NCI-H69 (cell line): ENCODE results near the gene DNAH8.
"Not testable (repeated sequence)": the region's sequence is repeated elsewhere in the genome, so short reads cannot be mapped to it uniquely, and the experiment has no call there.

Source experiments
- DNase-seq: peaks from one replicate; lab custom pipeline; 2025; lab: John Stamatoyannopoulos, UW

DNAH8 gene

DNA sequence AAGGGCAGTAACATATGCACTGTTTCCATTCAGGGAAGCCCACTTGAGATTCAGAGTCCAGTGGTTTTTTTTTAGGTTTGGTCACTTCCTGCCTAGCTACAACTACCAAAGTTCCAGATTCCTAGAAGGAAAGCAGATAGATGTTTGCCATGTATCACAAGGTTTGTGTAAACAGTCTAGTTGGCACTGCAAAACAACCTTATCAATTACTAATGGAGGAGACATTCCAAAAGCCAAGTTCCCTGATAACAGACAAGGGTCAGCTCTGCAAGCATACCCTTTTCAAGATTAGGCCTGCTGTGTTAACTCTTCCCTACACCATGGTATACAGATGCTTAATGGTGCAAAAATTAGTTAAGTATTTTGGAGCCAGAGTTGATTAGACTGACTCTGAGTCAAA, 192.2 kb downstream of the DNAH8 start:
- DNase-seq = no peak

GRCh38 chr6:38909015-38909730, 194.1 kb downstream of the DNAH8 start:
- no peak for DNase-seq

DNA sequence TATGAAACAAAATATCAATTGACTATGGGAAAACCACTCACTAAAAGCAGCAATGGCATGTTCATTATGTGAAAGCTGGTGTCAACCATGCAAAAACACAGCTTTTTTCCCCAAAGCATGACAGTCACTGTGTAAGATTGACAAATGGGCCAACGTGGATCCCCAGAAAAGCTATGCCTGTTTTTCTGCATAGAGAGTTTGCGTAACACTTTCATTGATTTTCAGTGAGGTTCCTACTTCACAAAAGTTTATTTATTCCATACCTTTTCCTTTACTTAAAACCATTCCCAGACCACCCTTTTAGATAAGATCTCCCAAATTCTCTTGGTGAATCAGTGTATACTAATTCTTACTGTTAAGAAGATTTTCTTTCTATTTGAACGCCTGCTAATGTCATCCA, 195.1 kb downstream of the DNAH8 start:
- no peak for DNase-seq

DNA sequence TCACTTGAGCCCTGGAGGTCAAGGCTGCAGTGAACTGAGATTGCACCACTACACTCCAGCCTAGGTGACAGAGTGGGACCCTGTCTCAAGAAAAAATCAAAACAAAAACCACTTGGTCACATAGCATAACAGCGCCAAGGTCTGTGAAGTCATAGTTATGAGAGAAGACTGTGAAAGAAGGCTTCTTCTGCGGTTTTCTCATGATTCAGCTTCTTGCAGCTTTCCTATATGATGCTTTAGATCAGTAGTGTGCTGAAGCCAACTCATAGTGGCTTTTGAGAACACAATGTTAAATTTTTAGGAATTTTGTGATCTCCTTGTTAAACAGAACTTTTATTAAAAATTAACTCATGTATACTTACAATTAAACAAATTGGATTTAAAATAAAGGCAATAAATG, 197.3 kb downstream of the DNAH8 start:
- no peak for DNase-seq

GRCh38 chr6:38915205-38915925, 200.3 kb downstream of the DNAH8 start:
- DNase-seq = no peak

DNA sequence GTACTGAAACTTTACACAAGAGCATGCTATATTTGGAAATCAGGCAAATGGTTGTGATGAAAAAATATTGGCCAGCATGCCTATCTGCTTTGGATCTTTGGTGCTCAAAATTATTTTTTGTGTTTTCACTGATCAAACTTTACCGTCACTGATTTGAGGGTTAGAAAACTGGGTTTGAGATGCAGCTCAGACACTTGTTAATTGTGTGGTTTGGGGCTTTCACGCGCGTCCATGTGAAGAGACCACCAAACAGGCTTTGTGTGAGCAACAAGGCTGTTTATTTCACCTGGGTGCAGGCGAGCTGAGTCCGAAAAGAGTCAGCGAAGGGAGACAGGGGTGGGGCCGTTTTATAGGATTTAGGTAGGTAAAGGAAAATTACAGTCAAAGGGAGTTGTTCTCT, 206.4 kb downstream of the DNAH8 start:
- not testable (repeated sequence) for DNase-seq

DNA sequence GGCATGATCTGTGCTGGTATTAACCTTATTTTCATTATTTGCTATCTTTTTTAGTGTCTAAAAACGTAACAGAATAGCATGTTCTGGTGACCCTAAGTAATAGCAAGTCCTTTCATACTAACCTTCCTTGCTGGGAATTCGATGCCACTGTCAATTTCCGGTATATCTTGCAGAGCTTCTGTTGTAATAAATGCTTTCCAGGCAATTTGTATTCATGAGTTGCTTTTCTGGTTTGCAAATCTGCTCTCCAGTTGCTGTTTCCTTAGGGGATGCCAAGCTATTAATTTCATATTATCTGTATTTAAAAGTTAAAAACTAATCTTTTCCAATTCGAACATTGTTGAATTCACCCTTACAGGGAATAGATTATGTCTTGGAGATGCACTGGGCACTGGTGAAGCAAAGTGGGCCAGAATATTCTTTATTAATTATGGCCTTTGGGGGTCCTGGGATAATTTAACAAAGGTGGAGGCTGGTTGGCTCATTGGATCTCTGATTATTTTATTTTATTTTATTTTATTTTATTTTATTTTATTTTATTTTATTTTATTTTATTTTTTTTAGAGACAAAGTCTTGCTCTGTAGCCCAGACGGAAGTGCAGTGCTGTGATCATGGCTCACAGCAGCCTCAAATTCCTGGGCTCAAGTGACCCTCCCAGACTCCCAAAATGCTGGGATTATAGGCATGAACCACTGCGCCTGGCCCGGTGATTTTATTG, 209.8 kb downstream of the DNAH8 start:
- no peak for DNase-seq

- DNase-seq = no peak
Observed at GRCh38 chr6:38929560-38929959, 214.4 kb downstream of the DNAH8 start.

DNA sequence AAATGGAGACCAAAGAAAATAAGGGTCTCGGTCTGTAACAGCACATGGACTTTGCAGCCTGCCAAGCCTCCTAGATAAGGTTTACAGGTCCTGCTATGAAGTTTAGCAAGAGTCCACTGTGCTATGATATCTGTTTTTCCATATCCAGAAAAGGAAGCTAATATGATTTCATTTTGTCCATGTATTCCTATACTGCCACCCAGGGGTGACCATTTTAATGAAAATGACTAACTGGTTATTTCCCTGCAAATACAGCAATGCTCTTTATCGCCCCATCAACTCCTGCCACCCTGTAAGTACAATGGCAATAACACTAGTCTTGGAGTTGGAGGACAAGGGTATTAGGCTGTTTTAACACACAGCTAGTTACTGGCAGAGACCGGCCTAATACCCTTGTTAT, 218.3 kb downstream of the DNAH8 start:
- no peak for DNase-seq

DNA sequence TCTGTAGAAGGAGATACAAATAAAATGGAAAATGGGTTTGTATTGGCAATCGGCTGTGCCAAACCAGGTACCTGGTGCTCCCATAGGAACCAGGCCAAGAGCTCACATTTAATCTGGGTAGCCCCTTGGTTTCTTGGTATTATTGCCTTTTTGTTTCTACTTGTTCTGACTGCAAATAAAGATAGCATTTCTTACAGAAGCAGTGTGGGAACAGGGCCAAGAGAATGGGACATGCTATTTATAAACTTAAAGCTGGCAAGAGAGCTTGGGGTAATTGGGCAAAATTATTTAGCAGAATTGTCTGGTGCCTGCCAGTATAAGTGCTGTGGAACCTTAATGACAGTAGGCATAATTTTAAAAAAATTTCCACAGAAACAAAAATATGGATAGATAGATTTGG, 219.9 kb downstream of the DNAH8 start:
- no peak for DNase-seq

- no peak for DNase-seq
Observed at GRCh38 chr6:38937839-38938613, 222.9 kb downstream of the DNAH8 start.

DNA sequence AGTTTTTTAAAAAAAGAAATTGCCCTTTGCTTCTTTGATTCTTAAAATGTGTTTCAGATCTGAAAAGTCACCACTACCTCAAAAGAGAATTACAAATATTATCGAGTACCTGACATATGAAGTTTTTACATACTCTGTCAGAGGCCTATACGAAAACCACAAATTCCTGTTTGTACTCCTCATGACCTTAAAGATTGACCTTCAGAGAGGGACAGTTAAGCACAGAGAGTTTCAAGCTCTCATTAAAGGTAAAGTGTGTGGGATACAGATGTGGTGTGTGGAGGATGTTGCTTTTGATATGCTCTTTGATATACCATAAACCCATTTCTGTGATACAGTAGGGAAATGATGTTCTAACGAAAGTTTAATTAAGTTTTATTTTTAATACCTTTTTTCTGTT, 223.6 kb downstream of the DNAH8 start:
- DNase-seq = no peak

DNA sequence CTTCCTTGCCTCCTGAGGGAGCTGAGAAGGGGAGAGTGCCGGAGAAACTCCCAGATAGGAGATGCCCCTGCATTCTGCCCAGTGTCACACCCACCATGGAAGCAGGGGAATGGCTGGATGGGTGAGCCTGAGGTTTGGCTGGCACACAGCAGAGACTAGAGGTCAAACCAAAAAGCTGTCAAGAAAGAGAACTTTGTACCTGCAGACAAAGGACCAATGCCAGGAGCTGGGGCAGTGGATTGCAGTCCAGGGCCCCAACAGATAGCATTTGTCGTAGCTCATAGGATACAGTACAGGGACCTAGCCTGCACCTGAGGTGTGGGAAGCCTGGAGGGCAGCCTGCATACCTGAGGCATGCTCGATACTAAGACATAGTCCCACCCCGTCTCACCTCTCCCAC, 227.3 kb downstream of the DNAH8 start:
- DNase-seq = no peak

DNA sequence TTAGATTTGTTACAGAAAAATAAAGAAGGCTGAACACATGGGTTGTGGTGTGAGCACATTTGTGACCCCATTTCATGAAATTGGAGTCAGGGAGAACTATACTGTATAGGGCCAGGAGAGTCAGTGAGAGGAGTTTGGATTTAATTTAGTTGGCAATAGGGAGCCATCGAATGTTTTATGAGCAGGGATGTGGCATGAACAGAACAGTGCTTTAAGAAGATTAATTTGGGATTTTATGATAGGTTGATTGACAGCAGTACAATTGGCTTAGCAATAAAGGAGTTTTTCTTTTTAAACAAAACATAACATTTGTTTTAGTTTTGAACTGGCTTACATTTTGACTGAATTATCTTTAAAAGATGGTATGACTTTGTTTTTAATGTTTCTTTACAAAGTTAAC, 227.9 kb downstream of the DNAH8 start:
- DNase-seq = no peak

GRCh38 chr6:38943964-38944363, 228.9 kb downstream of the DNAH8 start:
- no peak for DNase-seq

- DNase-seq = no peak
Observed at GRCh38 chr6:38944655-38945279, 229.7 kb downstream of the DNAH8 start.

GRCh38 chr6:38955861-38956260, 240.8 kb downstream of the DNAH8 start:
- DNase-seq = no peak

GRCh38 chr6:38957426-38957825, 242.3 kb downstream of the DNAH8 start:
- no peak for DNase-seq

DNA sequence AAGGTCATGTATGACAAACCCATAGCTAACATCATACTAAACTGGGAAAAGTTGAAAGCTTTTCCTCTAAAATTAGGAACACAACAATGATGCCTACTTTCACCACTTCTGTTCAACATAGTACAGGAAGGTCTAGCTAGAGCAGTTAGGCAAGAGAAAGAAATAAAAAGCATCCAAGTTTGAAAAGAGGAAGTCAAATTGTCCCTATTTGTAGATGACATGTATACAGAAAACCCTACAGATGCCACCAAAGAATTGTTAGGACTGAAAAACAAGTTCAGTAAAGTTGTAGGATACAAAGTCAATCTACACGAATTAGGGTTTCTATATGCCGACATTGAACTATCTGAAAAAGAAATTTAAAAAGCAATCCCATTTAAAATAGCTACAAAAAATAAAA, 244.0 kb downstream of the DNAH8 start:
- no peak for DNase-seq

DNA sequence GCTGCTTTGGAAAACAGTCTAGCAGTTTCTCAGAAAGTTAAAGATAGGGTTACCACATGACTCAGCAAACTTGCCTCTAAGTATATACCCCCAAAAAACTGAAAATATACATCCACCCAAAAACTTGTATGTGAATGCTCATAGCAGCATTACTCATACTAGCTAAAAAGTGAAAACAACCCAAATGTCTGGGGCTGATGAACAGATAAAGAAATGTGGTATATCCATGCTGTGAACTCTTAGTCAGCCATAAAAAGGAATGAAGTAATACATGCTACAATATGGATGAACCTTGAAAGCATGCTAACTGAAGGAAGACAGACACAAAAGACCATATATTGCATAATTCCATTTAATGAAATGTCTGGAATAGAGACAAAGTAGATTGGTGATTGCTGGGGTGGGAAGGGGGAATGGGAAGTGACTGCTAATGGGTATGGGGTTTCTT, 253.6 kb downstream of the DNAH8 start:
- no peak for DNase-seq

DNA sequence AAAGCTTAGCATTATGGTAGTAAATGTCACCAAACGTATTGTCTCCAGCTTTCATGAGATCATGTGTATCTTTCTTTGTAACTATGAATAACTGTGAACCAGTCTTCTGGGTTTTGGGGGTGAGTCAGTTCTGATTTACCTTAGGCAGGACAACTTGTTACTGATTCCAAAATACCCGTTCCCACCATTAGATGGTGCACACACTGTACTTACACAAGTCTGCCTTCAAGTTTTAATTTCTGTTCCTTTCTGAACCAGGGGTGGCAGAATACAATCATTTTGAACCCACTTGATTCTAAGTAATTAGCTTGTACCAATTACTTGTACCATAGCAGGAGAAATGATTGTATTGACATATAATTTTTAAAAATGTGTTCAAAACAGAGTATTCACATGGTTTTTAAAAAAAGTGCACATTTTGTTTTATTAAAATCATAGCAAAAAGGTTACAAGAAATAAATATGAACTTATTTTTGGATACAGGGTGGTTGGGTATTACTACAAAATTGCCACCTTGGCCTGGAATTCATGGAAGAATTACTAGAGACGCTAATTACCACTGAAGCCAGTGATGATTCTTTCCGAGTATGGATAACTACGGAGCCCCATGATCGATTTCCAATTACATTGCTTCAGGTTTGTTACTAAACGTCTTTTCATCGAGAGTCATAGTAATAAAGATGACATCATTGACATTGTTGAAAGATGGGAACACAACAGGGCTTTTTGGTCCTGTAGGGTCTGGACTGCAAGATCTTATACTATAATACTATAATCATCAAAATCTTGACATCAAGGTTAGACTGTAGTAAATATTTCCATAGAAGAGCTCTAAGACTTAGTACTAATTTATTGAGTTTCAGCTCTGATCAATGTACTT, 258.3 kb downstream of the DNAH8 start:
- peak; percentile 55 for DNase-seq
